ENCODE measurements around the gene APP.
A peak's percentile ranks its signal among the peaks of the same experiment; 100 is the strongest.

APP gene

GRCh38 chr21:26170471-26171257, at the start of gene APP:
APP (minus strand) TSS chr21:26170770; CDS start chr21:26170620, 150 bp downstream.
- DNase-seq (ENCODE audit: low read depth in 2 of 2): peak; percentile 62 to 69

DNA sequence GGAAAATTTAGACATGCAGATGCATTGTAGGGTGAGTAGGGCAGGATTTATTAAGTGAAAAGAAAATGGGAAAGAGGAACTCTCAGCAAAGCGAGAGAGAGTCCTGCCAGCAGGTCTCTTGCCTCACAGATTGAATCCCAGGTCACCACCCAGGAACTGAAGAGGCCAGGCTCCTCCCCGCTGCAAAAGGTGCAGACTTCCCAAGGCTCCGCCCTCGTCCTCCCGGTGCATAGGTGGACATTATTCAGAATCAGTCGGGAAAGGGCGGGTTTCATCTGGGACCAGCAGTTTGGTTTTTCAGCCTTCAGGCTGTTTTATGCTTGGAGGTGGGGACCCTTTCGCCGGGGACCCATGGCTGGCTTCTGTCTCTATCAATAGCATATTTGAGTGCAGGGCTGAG, 41.6 kb upstream of the APP start:
- no peak for DNase-seq (ENCODE audit: low read depth in 2 of 2)

DNA sequence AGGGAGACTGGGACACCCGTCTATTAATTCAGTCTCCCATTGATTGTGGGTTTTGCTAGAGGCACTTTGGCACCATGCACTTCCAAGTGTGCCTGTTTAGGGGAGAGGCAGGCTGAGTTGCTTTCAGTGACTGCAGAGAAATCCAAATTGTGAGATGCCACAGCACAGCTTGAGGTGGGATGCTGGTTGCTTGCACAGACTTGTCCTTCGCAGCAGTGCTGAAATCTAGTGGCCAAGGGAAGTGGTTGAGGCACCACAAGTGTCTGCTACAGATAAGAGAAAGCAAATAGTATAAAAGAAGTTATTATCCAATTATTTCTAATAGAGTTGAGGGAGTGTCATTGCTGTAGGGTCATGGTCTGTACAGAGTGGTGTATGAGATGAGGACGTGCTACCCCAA, 40.0 kb upstream of the APP start:
- DNase-seq (ENCODE audit: low read depth in 2 of 2): no peak

- no peak for DNase-seq (ENCODE audit: low read depth in 2 of 2)
Measured at GRCh38 chr21:26207021-26207420, 36.5 kb upstream of the APP start.

GRCh38 chr21:26199456-26199855, 28.9 kb upstream of the APP start:
- DNase-seq (ENCODE audit: low read depth in 2 of 2): no peak

- no peak for DNase-seq (ENCODE audit: low read depth in 2 of 2)
Measured at GRCh38 chr21:26195708-26196107, 25.1 kb upstream of the APP start.

DNA sequence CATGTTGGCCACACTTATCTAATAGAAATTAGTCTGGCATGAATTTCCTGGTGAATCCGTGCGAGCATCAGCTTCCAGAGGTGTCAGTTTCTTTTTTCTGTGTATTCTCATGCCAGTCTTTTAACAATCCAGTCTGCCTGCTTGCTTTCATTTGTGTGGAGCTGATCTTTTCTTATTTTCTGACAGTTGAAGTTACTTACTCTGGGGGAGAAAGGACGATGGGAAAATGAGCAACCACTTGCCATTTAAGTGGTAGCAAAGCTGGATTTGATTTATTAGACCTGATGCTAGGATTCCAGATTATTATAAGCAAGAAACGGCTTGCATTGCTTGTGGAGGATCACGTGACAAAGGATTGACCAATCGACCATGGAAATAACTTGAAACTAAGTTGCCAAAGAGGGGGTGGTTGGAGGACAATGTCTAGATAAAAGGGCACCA, 24.3 kb upstream of the APP start:
- DNase-seq (ENCODE audit: low read depth in 2 of 2): no peak

- DNase-seq (ENCODE audit: low read depth in 2 of 2): no peak
Measured at GRCh38 chr21:26194326-26194725, 23.8 kb upstream of the APP start.

DNA sequence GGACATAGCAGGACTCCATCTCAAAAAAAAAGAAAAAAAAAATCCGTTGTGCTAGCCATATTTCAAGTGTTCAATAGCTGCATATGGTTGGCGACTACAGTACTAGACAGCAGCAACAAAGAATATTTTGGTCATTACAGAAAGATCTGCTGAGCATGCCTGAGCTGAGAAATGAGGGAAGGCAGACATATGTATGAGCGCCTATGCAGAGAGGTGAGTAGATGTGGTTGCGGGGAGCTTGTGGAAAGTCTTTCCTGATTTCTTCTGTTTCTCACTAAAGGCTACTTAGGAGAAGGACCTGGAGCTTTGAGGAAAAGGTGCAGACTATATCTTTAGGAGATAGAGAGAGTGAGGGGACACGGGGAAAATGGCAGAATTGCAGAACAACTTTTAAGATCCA, 21.0 kb upstream of the APP start:
- DNase-seq (ENCODE audit: low read depth in 2 of 2): no peak

DNA sequence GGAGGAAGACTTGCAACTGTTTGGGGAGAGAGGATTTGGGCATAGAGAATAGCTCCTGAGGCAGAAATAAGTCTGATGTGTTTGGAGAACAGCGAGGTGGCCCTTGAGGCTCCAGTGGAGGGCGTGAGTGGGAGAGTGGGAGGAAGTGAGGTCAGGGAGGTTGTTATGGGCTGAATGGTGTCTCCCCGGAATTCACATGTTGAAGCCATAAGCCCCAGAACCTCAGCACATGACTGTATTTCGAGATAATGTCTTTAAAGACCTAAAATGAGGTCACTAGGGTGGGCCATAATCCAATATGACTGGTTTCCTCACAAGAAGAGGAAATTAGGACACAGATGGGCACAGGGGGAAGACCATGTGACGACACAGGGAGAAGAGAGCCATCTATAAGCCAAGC, 17.9 kb upstream of the APP start:
- no peak for DNase-seq (ENCODE audit: low read depth in 2 of 2)

GRCh38 chr21:26185446-26185845, 14.9 kb upstream of the APP start:
- DNase-seq (ENCODE audit: low read depth in 2 of 2): no peak

GRCh38 chr21:26185021-26185420, 14.5 kb upstream of the APP start:
- DNase-seq (ENCODE audit: low read depth in 2 of 2): no peak

GRCh38 chr21:26179501-26179900, 8.9 kb upstream of the APP start:
- DNase-seq (ENCODE audit: low read depth in 2 of 2): no peak

DNA sequence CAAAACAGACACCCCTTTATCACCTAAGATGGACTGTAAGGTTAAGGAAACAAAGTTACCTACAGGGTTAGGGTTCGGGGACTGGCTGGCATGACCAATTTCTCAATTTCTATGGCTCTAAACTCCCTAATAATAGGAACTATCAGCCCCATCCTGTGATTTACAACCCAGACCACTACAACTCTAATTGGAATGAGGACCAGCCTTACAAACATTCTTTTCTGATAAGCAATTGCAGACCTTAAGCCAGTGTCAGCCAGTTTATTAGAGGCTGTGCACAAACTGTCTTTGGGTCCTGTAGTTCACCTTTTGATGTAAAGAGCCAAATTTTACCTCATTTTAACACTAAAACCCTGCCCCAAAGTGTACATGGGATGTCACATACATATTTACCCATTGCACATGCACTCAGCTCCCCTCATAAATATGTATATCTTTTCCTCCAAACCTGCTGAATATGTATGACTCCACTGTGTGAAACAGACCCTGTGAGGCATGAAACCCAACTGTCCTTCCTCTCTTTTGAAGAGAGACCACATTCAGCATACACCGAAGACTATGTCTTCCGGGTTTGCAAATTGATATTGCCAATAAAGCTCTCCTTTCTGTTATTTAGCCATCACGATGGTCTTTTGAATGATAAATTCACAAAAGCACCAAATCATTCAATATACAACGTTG, 7.3 kb upstream of the APP start:
- DNase-seq (ENCODE audit: low read depth in 2 of 2): no peak

GRCh38 chr21:26177187-26177586, 6.6 kb upstream of the APP start:
- DNase-seq (ENCODE audit: low read depth in 2 of 2): no peak

DNA sequence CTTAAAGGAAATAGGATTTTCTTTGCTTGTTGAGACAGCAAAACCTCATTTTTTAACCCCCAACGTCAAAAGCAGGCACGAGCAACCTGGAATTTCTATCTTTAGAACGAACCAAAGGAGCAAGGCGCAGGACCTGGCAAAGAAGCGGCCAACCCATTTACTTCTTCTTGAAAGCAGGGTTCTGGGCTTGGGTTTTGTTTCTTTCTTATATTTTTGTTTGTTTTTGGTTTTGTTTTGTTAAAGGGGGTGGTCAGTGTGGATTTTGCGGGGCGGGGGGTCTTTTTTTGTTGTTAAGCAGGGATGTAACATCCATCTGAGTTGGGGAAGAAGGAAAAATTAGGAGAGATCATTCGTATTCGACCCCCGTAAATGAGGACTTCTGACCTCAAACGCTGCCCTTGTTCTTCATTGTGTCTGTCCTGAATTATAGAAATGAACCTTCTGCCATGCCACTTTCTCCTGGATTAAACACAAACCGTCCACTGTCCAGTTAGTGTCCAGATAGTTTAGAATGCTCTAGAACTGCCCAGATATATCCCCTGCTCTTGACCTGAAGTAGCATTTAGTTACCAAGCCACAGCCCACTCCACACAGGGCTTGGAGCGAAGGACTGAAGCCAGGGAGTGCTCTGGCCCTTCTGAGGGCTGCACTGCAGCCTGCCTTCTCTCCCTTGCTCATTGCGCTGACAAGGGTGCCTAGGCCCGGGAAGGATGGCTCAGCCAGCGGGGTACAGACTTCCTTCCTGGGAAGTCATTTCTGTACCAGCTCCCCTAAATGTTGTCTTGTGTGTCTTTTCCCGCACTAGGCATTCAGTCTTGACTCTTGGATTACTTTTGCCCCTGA, 909 bp upstream of the APP start:
- no peak for DNase-seq (ENCODE audit: low read depth in 2 of 2)

DNA sequence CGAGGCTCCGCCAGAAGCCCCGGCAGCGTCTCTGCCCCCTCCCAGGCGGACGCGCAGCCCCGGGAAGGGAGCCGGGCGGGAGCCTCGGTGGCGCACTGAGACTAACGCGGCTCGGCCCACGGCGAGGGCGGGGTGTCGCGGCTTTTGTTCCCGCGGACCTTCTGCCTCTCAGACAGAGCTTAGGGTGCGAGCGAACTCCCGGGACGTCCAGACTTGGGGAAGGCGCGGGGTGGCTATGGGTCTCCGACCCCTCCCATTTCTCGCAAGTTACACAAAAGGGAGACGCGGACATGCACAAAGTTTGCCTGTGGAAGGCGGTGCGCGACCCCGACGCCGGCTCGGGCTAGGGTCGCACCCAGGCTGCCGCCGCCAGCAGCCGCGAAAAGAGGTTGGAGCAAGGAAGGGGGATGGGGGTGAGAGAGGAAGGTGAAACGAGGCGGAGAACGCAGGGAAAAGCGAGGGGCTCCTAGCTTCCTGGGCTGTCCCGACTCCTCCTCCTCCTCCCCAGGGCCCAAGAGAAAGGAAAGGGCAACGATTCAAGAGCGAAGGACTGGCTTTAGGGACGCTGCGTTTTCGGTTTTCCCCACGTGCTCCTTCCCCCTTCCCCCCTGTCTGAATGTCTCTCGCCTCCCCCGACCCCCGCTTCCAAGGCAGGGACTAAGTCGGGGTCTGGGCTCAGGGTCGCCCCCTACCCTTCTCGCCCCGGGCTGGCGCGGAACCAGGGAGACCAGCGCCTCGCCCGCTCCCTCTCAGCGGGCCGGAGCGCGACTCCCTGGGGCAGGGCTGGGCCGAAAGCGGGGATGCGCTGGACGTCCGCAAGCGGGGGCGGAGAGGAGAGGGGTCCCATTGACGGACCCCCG, 729 bp downstream of the APP start:
- DNase-seq (ENCODE audit: low read depth in 2 of 2): peak in 1 of 2 donors; percentile 6

DNA sequence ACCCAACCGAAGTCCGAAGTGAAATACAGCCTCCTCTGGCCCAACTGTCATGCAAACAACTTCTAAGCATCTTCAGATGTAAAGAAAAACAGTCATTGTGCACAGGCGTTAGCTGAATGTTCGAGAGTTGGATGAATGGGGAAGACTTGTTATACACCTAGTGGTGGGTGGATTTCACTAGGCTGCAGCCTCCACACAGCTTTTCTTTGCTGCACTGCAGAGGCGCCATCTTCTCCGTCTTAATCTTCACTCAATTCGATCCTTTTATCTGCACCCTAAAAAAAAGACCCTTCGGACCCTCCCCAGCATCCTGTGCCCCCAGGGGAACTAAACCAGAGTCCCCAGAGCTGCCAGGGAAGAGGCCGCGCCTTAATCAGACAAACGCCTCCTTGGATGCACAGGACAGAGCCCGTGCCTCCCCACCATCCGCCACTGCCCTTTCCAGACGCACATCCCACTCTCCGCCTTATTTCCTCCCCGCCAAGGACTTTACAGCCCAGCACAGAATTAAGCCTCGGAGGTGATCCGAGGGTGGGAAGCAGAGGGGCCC, 1.4 kb downstream of the APP start:
- DNase-seq (ENCODE audit: low read depth in 2 of 2): no peak

DNA sequence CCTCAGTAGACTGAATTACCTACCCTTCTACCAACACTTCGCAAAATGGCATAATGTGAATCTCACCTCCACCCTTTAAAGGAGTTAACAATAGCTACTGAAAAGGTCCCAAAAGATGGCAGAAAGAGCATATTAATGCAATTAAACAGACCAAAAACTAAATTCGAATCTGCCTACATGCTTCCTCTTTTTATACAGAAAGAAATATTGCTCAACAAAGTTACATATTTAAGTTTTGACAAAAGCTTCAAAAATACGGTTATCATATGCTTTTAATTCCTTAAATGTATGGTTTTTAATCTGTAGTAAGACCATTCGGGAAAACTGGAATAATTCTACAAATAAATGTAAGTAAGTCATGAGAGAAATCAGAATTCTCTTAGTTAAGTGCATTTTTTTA, 2.2 kb downstream of the APP start:
- no peak for DNase-seq (ENCODE audit: low read depth in 2 of 2)

- DNase-seq (ENCODE audit: low read depth in 2 of 2): no peak
Measured at GRCh38 chr21:26167593-26167992, 3.0 kb downstream of the APP start.

DNA sequence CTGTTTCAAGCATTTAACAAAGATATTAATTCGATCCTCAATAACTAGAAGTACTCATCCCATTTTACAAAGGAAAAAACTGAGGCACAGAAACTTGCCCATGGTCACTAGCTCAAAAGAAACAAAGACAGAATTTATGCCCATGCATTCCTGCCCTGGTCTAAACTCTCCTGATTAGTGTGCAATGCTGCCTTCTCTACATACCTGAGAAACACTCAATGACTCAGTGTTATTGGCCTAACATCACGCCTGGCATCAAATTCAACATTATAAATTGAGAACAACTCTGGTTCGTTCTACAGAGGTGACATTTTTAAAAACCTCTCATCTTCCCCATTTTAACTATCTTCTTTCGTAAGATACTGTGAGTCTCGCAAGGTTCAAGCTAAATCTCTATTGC, 5.2 kb downstream of the APP start:
- DNase-seq (ENCODE audit: low read depth in 2 of 2): no peak
